NCI-H2029 (cell line): ENCODE results near the gene RBMX.
"Not testable (repeated sequence)": the region's sequence is repeated elsewhere in the genome, so short reads cannot be mapped to it uniquely, and the experiment has no call there.

Source experiments
- DNase-seq: peaks from one replicate; lab custom pipeline; 2025; lab: John Stamatoyannopoulos, UW

RBMX gene

DNA sequence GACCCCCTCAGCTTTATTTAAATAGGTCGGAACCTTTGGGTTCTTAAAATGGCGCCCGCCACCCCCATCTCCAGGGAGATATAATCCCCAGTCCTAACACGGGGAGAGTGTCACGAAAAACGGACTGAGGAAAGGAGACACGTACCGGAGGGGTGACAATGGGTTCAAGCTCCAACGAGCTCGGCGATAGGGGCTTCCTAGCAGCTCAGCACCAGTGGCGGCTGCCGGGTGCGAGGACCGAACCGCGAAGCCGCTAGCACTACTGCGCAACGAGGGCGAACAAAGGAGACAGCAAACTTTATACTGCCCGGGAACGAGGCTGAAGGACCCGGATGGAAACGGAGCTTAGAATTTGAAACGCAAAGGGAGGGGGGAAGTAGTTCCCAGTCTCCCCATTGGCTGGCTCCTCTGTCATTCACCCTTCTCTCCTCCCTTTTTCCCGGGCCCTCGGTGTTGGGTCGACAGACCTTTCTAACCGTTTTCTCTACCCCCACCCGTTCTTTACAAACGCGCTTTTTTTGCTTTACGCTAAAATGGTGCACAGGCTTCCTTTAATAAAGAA is at the start of gene RBMX:
RBMX (minus strand) TSS at position 274 of the 562 bp plus-strand sequence. CDS start 1,298 bp downstream, outside the sequence.
- DNase-seq: peak; percentile 85

DNA sequence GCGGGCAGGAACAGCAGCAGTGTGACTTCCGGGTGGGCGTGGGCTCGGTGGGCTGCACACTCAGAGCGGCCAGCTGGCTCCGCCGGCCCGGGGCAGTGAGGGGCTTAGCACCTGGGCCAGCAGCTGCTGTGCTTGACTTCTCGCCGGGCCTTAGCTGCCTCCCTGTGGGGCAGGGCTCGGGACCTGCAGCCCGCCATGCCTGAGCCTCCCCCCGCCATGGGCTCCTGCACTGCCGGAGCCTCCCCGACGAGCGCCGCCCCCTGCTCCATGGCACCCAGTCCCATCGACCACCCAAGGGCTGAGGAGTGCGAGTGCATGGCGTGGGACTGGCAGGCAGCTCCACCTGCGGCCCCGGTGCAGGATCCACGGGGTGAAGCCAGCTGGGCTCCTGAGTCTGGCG is 40.9 kb upstream of the RBMX start:
- DNase-seq: not testable (repeated sequence)

DNA sequence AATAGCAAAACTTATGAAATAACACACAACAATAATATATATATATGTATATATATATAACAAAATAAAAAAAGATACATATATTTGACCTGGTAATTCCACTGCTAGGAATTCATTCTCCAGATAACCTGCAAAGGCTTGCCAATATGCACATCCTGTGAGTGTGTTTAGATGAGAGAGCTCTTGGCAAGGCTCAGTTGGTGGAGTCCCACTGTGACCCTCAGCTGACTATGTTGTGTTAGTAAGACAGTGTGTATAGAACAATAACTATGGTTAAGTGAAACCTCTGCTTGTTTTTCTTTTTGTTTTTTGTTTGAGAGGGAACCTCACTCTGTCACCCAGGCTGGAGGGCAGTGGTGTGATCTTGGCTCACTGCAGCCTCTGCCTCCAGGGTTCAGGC is 39.5 kb upstream of the RBMX start:
- peak; percentile 7 for DNase-seq

DNA sequence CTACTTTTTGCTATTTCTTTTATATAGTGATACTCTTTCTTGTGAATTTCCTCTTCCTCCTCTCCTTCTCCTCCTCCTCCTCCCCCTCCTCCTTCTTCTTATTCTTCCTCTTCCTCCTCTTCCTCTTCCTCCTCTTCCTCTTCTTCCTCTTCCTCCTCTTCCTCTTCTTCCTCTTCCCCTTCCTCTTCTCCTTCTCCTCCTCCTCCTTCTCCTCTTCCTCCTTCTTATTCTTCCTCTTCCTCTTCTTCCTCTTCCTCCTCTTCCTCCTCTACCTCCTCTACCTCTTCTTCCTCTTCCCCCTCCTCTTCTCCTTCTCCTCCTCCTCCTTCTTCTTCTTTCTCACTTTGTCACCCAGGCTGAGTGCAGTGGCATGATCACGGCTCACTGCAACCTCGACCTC is 36.3 kb upstream of the RBMX start:
- no peak for DNase-seq

DNA sequence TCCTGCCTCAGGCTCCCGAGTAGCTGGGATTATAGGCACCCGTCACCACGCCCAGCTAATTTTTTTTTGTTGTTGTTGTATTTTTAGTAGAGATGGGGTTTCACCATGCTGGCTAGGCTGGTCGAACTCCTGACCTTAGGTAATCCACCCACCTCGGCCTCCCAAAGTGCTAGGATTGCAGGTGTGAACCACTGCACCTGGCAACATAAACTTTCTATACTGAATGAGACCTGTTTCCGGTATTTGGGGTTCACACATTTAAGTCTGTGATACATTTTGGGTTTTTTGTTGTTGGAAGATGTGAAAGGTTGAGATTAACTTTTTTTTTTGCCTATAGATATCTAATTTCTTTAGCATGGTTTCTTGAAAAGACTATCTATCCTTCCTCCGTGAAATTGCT is 31.1 kb upstream of the RBMX start:
- not testable (repeated sequence) for DNase-seq

DNA sequence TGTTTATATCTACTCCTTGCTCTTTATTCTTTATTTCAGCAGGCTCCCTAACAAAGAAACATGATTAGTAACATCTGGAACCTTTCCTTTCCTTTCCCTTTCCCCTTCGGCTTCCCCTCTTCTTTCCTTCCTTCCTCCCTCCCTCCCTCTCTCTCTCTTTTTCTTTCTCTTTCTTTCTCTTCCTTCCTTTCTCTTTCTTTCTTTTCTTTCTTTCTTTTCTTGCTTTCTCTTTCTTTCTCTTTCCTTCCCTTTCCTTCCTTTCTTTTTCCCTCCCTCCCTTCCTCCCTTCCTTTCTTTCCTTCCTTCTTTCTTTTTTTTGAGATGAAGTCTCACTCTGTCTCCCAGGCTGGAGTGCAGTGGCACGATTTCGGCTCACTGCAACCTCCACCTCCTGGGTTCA is 30.7 kb upstream of the RBMX start:
- DNase-seq: no peak

DNA sequence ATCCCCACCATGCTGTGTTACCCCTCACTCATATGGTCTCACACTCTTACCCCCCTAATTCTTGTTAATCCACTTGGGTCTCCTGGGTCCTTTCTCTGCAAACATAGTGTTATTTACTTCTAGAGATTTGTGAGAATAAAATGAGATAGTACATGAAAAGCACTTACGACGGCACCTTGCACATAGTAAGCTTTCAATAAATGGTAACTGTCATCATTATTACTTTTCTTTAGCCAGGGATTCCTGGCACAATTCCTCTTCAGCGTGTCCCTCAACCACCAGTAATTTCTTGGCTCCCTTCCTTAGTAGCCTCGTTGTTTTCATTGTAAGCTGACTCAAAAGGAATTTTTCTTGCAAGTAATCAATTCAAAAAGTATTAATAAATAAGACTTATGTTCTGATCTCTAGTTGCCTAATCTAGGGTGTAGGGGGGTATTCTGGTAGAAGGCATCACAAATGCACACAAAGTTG is 30.1 kb upstream of the RBMX start:
- DNase-seq: no peak

DNA sequence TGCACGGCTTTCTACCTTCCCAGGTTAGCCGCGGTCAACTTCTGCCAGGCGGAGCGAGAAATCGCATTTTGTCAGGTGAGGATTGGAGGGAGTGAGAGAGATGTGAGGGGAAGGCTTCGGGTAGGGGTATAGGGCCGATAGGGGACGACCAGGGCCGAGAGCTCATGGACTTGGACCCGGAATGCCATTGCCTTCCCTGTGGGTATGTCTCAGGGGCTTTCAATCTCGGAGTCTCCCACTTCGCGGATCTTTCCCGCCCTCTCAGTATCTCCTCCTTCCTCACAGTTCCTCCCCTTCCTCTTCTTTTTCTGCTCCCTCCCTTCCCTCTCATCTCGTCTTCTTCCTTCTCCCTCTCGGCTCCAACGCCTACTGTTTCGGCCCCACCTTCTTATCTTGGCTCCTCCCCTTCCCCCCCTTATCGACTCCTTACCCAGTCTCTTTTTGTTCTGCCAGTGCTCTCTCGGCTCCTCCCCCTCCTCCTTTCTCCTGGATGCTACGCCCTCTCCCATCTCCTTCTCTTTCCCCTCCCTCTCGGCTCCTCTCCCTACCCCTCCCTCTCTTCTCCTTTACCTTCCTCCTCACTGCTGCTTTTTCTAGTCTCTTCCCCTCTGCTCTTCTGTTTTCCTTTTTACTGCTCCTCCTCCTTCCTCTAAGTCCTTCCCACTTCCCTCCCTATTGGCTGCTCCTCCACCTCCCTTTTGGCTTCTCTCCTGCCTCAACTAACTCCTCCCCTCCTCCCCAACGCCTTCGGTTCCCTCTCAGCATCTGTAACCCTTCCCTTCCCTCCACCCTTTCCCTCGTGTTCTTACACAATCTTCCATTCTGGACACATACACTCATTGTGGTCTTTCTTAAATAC is 29.4 kb upstream of the RBMX start:
- peak; percentile 66 for DNase-seq

DNA sequence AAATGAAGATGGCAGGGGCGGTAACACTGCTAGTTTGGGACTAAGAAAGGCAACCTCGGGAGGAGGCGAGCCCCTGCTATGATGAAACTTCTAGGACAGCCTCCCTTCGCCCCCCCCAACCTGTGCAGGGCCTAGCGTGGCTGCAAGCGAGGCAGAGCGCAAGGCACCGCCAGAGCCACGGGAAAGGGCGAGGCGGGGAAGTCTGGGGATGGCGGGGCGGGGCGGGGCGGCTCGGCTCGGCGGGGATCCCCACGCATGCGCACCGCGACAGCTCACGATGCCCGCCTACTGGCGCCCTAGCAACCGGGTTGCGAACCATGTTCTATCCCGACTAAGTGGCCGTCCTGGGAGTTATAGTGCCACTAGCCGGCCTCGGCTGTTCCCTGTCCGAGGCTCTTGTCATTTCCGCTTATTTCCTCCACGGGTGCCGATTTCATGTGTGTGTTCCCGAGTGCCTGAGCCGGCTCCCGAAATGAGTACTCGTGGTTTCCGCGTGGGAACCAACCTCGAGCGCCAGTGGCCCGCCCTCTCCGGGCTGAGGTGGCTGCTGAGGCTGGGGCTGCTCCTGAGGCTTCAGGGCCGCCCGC is 28.7 kb upstream of the RBMX start:
- peak; percentile 48 for DNase-seq

DNA sequence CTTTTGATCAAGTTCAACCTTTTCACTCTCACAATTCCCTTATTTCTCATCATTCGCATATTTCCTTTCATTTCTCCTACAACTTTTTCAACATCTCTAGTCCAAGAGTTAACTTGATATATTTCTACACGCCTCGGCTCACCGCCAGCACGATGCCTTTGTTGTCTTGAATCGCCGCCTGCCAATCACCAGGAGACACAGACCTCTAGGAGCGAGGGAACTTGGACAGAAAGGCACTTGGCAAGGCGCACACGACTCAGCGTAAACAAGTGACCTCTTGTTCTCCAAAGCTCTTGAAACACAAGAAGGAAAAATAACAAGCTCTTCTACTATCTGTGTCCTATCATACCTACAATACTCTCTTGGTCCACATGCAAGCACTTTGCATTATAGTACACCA is 27.1 kb upstream of the RBMX start:
- DNase-seq: peak; percentile 22

DNA sequence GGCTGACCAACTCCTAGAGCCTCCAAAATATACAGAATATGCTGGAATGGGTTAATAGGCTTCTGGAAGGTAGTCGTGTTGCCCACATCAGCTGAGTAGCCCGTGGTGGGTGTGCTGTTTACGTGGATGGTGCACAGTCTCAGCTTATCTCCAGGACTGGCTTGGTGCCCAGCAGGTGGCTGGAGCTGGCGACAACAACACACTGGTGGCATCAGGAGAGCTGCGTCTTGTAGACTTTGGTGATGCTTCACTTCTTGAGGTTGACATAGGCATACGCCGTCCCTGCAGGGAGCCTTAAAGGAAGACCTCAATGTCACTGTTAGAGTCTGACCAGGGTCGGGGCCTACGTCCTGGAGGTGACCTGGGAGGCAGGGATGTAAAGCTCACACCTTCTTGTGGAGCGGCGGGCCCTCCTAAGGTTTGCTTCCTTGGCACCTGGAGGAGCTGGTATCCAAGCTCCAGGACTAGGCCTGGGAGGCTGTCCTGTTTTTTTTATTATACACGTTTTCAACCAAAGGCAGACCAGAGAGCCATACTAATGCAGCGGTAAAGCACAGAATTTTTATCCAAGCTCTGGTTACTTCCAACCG is 26.5 kb upstream of the RBMX start:
- DNase-seq: no peak

DNA sequence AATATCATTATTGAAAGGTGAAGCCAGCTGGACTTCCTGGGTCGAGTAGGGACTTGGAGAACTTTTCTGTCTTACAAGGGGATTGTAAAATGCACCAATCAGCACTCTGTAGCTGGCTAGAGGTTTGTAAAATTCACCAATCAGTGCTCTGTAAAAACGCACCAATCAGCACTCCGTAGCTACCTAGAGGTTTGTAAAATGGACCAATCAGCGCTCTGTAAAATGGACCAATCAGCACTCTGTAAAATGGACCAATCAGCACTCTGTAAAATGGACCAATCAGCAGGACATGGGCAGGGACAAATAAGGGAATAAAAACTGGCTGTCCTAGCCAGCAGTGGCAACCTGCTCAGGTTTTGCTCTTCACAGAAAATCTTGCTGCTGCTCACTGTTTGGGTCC is 23.5 kb upstream of the RBMX start:
- DNase-seq: not testable (repeated sequence)

DNA sequence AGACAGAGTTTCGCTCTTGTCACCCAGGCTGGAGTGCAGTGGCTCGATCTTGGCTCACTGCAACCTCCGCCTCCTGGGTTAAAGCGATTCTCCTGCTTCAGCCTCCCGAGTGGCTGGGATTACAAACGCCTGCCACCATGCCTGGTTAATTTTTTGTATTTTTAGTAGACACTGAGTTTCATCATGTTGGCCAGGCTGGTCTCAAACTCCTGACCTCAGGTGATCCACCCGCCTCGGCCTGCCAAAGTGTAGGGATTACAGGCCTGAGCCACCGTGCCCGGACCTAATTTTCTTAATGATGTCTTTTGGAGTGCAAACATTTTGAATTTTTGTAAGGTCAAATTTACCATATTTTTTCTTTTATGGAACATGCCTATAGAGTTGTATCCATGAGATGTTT is 19.5 kb upstream of the RBMX start:
- not testable (repeated sequence) for DNase-seq

DNA sequence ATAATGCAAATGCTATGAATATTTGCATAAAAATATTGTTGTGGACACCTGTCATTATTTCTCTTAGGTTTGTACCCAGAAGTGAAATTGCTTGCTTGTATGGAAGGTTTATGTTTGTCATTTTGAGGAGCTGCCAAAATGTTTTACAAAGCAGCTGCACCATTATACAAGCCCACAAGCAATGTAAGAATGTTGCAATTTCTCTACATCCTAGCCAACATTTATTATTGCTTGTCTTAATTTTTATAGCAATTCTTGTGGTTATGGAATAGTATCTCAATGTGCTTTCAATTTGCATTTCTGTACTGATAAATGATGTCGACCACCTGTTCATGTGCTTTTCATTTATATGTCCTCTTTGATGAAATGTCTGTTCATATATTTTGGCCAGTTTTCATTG is 18.7 kb upstream of the RBMX start:
- DNase-seq: no peak

DNA sequence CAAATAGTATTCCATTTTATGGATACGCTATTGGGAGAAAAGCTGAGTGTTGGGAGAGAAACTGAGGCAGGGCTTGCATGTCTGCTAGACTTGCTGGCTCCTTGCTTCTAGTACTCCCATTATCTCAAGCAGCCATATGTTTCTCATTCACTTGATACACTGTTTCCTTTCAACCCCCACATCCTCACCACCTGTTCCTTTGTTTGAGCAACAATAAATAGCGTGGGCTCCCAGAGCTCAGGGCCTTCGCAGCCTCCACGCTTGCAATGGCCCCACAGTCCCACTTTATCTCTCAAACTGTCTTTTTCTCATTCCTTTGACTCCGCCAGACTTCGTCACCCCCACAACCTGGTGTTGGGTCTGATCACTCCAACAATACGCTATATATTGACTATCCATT is 18.2 kb upstream of the RBMX start:
- peak; percentile 9 for DNase-seq

DNA sequence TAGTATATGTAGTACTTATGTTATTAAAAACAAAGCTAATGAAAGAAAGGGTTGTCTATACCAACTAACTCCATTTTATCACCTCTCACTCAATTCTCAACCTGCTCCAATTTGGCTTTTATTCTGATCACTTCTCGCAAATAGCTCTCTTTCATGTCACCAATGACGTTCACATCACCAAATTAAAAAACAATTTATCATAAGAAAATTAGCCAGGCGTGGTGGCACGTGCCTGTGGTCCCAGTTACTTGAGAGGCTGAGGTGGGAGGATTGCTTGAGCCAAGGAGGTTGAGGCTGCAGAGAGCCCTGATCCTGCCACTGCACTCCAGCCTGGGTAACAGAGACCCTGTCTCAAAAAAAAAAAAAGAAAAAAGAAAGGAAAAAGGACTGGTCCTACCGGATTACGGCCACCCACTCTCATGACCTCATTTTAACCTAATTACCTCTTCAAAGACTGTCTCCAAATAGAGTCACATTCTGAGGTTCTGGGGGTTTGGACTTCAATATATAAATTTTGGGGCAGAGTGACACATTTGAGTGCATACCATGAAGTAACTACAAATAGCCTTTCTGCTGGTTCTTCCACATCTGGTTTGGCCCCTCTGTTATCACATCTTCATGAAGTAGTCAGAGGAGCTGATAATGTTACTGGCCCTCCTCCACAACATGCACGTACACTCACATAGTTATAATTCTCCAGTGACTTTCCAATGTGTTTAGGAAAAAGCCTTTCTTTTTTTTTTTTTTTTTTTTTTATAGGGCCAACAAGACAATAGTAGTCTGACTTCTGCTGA is 15.8 kb upstream of the RBMX start:
- DNase-seq: no peak

DNA sequence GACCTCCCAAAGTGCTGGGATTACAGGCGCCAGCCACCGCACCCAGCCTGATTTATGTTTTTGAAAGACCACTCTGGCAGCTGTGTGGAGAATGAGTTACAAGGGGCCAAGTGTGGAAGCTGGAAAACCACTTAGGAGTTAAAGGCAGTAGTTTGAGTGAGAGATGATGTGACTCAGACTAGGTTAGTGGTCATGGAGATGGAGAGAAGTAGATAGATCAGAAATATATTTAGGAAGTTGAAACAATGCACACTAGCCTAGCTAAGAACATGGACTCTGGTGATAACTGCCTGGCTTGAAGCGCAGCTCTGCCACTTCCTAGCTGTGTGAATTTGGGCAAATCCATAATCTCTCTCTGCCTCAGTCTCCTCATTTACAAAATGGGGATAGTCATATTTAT is 11.9 kb upstream of the RBMX start:
- DNase-seq: no peak

DNA sequence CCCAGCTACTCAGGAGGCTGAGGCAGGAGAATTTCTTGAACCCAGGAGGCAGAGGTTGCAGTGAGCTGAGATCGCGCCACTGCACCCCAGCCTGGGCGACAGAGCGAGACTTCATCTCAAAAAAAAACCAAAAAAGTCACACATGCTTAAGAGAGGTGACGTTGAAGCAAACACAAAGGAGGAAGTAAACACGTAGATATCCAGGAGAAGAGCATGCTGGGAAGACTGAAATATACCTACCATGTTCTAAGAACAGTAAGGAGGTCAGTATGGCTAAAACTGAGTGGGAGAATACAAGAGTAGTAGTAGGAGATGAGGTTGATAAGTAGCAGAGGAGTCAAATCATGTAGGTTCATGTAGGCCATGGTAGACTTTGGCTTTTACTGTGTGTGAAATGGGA is 10.1 kb upstream of the RBMX start:
- not testable (repeated sequence) for DNase-seq

DNA sequence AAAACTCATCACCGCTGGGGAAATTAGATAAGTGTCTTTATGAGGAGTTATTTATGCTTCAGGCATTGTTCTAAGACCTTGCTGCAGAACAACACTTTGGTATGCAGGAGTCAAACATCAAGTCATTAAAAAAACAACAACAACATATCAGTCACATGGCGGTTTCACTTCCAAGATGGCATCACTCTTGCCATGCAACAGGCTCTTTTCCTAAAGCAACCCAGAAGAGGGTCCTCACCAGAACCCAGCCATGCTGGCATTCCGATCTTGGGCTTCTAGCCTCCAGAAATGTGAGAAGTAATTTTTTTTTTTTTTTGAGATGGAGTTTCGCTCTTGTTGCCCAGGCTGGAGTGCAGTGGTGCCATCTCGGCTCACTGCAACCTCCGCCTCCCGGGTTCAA is 8.7 kb upstream of the RBMX start:
- no peak for DNase-seq

DNA sequence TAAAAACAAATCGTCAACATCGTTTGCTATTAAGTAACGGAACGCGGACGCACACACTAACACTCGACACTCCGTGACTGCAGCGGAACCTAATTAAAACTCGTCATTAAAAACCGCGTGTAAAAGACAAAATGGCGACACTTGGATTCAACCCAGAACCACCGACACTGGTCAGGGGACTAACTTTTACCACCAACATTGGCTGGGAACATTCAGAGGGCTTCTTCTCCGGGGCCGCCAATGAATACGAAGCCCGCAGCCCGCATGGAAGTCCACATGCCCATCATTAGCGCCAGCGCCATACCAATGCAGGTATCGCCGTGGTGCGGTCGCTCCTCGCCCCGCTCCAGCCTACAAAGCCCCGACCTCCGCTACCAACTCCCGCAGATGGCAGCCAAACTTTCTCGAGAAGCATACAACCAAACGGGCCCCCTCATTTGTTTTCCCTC is 498 bp downstream of the RBMX start:
- peak; percentile 12 for DNase-seq

DNA sequence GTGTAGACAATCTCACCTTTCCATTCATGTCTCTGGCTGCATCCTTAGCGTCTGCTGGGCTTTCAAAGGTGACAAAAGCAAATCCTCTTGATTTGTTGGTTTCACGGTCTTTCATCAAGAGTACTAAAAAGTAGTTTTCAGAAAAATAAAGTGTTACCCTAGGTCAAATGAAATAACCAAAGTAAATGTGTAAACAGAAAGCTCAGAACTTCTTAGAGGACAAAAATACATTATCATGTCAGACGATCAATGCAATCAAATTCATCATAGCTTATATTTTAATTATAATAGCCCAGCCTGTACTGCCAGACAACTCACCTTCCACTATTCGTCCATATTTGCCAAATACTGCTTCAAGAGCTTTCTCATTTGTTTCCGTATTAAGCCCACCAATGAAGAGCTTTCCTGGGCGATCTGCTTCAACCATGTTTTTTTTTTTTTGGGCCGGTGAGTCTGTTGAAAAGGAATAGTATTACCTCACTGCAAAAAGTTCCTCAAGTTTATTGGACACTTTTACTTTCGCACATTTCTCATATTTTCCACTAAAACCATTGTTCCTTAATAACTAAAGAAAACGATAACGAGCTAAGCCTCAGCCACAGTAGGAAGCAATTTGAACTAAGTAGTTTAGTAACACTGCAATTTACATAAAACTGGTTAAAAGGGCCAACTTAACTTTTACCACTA is 1.4 kb downstream of the RBMX start:
- no peak for DNase-seq
